Measurements from ENCODE around the gene TLR6. TPM values are rescaled to one million over a fixed set of nuclear protein-coding genes. Genes with fewer than 3 reads are reported as not detected.

The TLR6 gene
- total and polyA plus RNA-seq, 2 experiments from 2014 or later, result 0.12 TPM; not detected in 1

DNA sequence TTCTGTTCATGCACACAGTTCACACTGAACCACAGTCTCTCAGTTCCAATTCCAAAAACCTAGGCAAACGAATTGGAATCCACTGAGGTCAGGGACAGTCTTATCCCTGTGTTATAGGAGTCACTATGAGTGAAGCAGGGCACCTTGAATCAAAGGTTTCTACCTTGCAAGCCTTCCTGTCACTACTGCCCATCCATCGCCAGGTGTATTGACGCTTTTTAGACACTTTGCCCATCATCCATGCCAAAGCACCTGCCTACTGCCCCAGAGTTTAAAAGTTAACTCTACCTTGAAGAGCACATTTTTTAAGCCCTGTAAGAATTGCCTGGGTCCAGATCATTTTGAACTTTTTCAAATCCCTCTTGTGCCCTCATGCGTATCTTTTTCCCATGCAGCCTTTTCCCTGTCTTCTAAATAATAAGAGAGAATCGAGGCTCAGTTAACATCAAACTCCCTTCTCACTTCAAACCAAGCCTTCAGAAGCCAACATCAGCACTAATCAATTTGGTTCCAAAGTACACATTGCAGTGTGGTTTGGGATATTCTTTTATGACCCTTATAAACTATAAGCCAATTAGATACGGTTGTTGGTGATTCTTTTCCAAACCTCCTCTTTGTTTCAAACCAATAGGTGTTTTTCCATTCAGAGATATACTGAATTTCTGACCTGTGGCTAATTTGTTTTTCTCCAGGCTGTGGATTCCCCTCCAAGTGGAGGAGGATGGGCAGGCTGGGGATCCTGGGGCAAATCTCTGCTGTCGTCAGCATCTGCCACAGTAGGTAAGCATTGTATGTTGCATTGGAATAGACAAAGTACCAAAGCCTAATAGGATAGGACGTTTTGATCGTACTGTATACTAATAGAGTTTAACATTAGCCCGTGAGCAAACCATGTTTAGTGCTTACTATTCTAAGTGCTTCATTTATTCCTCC lies 34.7 kb upstream of the TLR6 start:
- TF ChIP-seq CTCF (IDR thresholded peaks at IDR 0.05; ENCODE audit: low read depth, low read length), result no peak

DNA sequence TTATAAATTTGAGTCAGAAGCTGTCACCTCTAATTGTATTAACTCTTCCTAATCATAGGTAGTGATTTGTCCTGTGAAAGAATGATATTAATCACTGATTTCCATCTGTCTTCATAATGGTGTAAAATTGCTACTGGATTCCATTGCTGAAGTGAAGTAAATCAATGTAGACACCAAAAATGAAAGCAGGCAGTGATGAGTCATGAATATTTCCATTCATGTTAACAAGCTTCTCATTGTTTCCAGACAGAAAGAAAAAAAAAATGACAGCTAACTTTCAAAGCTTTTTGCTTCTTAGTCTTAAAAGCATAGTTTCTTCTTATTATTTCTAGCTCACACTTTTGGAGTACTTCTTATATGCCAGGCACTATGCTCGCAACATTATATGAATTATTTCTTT lies 32.5 kb upstream of the TLR6 start:
- H3K27ac ChIP-seq, result no peak overlapping the region

More for the DNA sequence above, 34.7 kb upstream of the TLR6 start:
- no peaks in the 10 kb centered on the region for H3K4me1 ChIP-seq (ENCODE audit: low read depth)
- H3K9me3 ChIP-seq (ENCODE audit: low read depth), result no peaks in the 10 kb centered on the region
- no peaks in the 10 kb centered on the region for H3K27me3 ChIP-seq
- H3K36me3 ChIP-seq, result peaks cover 4% of the 10 kb centered on the region
- H3K4me3 ChIP-seq, result no peak overlapping the region
- no peak overlapping the region for H3K27ac ChIP-seq
- no peak for DNase-seq (ENCODE audit: low read depth in 1 of 2, low spot score in 1 of 2)

GRCh38 chr4:38884254-38884653 lies 27.6 kb upstream of the TLR6 start:
- Histone ChIP-seq H3K27me3 (no peaks in the 10 kb centered on the region), H3K4me3 (no peak overlapping the region), H3K4me1 (ENCODE audit: low read depth) (no peaks in the 10 kb centered on the region), H3K36me3 (no peaks in the 10 kb centered on the region), H3K27ac (no peak overlapping the region), H3K9me3 (ENCODE audit: low read depth) (no peaks in the 10 kb centered on the region)
- TF ChIP-seq CTCF (IDR thresholded peaks at IDR 0.05; ENCODE audit: low read depth, low read length), result no peak
- DNase-seq (ENCODE audit: low read depth in 1 of 2, low spot score in 1 of 2), result no peak

More for the DNA sequence above, 32.5 kb upstream of the TLR6 start:
- Histone ChIP-seq H3K36me3 (peaks cover 4% of the 10 kb centered on the region), H3K4me1 (ENCODE audit: low read depth) (no peaks in the 10 kb centered on the region), H3K27me3 (no peaks in the 10 kb centered on the region), H3K4me3 (no peak overlapping the region), H3K9me3 (ENCODE audit: low read depth) (no peaks in the 10 kb centered on the region)
- peak in 1 of 2 donors; percentile 81 for DNase-seq (ENCODE audit: low read depth in 1 of 2, low spot score in 1 of 2)
- no peak for TF ChIP-seq CTCF (IDR thresholded peaks at IDR 0.05; ENCODE audit: low read depth, low read length)

DNA sequence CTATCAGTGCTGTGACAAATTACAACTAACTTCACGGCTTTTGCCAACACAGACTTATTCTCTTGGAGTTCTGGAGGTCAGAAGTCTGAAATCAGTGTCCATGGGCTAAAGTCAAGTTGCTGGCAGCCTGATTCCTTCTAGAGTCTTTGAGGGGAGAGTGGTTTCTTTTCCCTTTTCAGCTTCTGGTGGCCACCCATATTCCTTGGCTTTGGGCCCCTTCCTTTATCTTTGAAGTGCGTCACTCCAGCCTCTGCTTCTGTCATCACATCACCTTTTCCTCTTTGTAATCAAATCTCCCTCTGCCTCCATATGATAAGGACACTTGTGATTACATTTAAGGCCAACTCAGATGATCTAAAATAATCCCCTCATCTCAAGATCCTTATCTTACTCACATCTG lies 20.0 kb upstream of the TLR6 start:
- Histone ChIP-seq H3K27ac (no peak overlapping the region), H3K9me3 (ENCODE audit: low read depth) (no peaks in the 10 kb centered on the region), H3K4me1 (ENCODE audit: low read depth) (no peaks in the 10 kb centered on the region), H3K36me3 (no peaks in the 10 kb centered on the region), H3K4me3 (no peak overlapping the region), H3K27me3 (no peaks in the 10 kb centered on the region)
- no peak for DNase-seq (ENCODE audit: low read depth in 1 of 2, low spot score in 1 of 2)
- no peak for TF ChIP-seq CTCF (IDR thresholded peaks at IDR 0.05; ENCODE audit: low read depth, low read length)

DNA sequence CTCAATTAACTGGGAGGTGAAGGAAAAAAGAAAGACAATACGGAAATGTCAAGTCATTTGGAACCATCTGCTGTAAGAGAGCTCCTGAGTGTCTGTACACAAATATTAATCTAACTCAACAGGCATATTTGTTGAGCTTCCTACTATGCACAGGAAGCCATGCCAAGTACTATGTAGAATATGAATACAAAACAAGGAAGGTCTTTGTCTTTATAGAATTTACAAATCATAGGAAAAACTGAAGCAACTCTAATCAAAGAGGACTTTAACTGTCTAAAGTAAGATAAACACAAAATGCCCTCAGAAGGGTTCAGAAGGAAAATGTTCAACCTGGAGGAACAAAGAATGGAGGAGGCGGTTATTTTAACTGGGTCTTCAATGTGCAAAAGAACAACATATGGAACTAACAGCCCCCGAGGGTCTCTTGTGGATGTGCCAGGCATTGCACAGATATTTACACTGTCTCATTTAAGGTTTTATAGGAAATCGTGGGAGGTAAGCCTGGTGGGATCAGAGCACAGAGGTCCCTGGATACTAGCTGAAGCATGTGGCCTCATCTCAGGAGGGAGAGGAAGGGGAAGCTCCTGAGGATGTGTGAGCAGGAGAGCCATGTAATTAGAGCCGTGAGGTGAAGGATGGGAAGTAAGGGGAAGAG lies 16.8 kb upstream of the TLR6 start:
- Histone ChIP-seq H3K27ac (no peak overlapping the region), H3K9me3 (ENCODE audit: low read depth) (no peaks in the 10 kb centered on the region), H3K27me3 (no peaks in the 10 kb centered on the region), H3K36me3 (no peaks in the 10 kb centered on the region), H3K4me3 (no peak overlapping the region), H3K4me1 (ENCODE audit: low read depth) (peaks cover 3% of the 10 kb centered on the region)
- no peak for TF ChIP-seq CTCF (IDR thresholded peaks at IDR 0.05; ENCODE audit: low read depth, low read length)
- DNase-seq (ENCODE audit: low read depth in 1 of 2, low spot score in 1 of 2), result no peak
